Gastrocnemius medialis (tissue), 4 donors: ENCODE data around the gene ST6GALNAC3. TPM values are rescaled to one million over a fixed set of nuclear protein-coding genes. Genes with fewer than 3 reads are reported as not detected.

Experiments
- ATAC-seq, 2 donors: fragments of 150-250 bp; one replicate each; pipeline ENCODE4 v1.9.1; 2016
- DNase-seq, 2 donors: peaks; one replicate each; pipeline ENCODE4 v3.0.0-alpha.2; 2019
- H3K27ac ChIP-seq, 4 donors: fragments of 200-600 bp; sonication (generic); 1 replicate in 1 of 4; 2 replicates in 3 of 4; pipeline ENCODE4 v1.5.1; 2016 to 2018; ENCODE audit warnings: mild to moderate bottlenecking in 2 of 4, moderate library complexity in 1 of 4
- H3K27me3 ChIP-seq, 3 donors: fragments of 200-600 bp; sonication (generic) in 2 of 3; 1 replicate in 1 of 3; 2 replicates in 2 of 3; pipeline versions ENCODE4 v1.5.1 to v1.6.0; 2016 to 2019; ENCODE audit warnings: mild to moderate bottlenecking in 1 of 3, moderate library complexity in 1 of 3
- H3K36me3 ChIP-seq, 2 donors: fragments of 200-600 bp; sonication (generic) in 1 of 2; one replicate each; pipeline ENCODE4 v1.5.1; 2017 to 2018
- H3K4me1 ChIP-seq, 2 donors: fragments of 200-600 bp; sonication (generic) in 1 of 2; one replicate each; pipeline ENCODE4 v1.5.1; 2016 to 2017; ENCODE audit warnings: mild to moderate bottlenecking in 2 of 2
- H3K4me3 ChIP-seq, 4 donors: fragments of 200-600 bp; sonication (generic) in 3 of 4; 1 replicate in 1 of 4; 2 replicates in 3 of 4; pipeline ENCODE4 v1.5.1; 2016 to 2019; ENCODE audit warnings: mild to moderate bottlenecking in 2 of 4
- H3K9me3 ChIP-seq, 3 donors: fragments of 200-600 bp; sonication (generic) in 2 of 3; 1 replicate in 1 of 3; 2 replicates in 2 of 3; pipeline ENCODE4 v1.5.1; 2016 to 2019
- POLR2A ChIP-seq, 2 donors: fragments of 450-650 bp; IDR thresholded peaks; one replicate each; pipeline ENCODE4 v1.6.1; 2017; ENCODE audit warnings: antibody characterized with exemption in 2 of 2, mild to moderate bottlenecking in 2 of 2, moderate library complexity in 2 of 2
- in situ Hi-C, 4 donors: fragments of 200-750 bp; cut with MboI; loops; one replicate each; pipeline versions ENCODE4 v1.15.0 to v1.8.0; 2017; ENCODE audit warnings: low sequenced_read_pairs in 4 of 4
- intact Hi-C: fragments of 100-400 bp; cut with DNase I; formaldehyde crosslinking; loops from one replicate; pipeline ENCODE4 v1.15.1; 2023; ENCODE audit warnings: low total_unique reads
- total RNA-seq, 4 donors: library from RNA; depleted of rRNA; stranded (reverse); fragments of >200 nt; gene quantifications; one replicate each; pipeline versions ENCODE4 v1.1.0 to v1.2.3, GENCODE V29; 2016
- TF ChIP-seq, protein P1 (sequence below), 5 experiments: fragments of 450-650 bp in 3 of 5; fragments of 200-600 bp in 2 of 5; sonication (generic) in 2 of 5; IDR thresholded peaks in 4 of 5; conservative IDR thresholded peaks in 1 of 5; 1 replicate in 4 of 5; 2 replicates in 1 of 5; pipeline ENCODE4 v1.5.1; 2016 to 2019; ENCODE audit warnings: antibody characterized with exemption in 5 of 5, mild to moderate bottlenecking in 3 of 5, moderate library complexity in 3 of 5

The ST6GALNAC3 gene
- total RNA-seq, 4 donors from 2014 or later, result 1.7 to 3.9 (median 2.8) TPM

DNA sequence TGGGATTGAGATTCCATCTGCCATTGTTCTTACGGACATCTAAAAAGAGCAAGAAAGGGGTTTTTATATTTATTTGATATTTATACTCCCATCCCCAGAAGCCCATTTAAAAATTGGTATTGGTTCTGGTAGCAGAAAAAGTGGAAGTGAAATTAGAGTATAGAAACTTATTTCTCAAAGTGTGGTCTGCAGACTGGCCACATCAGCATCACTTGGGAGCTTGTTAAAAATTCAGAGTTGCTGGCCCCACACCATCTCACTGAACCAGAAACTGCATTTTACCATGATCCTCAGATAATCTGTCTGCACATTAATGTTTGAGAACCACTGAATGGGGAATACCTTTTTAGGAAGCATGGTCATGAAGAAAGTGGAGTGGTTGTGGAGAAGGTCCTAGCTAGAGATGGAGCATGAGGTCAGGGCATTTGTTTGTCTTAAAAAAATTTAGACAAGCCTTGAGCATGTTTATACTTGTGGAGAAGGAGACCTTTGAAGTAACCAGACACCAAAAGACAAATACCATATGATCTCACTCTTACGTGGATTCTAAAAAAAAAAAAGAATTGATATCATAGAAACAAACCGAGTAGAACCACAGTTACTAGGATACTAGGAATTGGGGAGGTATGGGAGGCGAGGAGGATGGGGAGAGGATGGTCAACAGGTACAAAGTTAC is 116.3 kb downstream of the ST6GALNAC3 start:
- intact Hi-C loops, result no loop called here
- Histone ChIP-seq H3K4me3 (no peak overlapping the region), H3K27me3 (no peaks in the 10 kb centered on the region), H3K4me1 (no peaks in the 10 kb centered on the region), H3K36me3 (no peaks in the 10 kb centered on the region), H3K27ac (no peak overlapping the region), H3K9me3 (no peaks in the 10 kb centered on the region)
- in situ Hi-C loops, result no loop called here
- ATAC-seq (no peak), DNase-seq (no peak)
- no peak for TF ChIP-seq POLR2A (IDR thresholded peaks at IDR 0.05)
- TF ChIP-seq, protein P1, sequence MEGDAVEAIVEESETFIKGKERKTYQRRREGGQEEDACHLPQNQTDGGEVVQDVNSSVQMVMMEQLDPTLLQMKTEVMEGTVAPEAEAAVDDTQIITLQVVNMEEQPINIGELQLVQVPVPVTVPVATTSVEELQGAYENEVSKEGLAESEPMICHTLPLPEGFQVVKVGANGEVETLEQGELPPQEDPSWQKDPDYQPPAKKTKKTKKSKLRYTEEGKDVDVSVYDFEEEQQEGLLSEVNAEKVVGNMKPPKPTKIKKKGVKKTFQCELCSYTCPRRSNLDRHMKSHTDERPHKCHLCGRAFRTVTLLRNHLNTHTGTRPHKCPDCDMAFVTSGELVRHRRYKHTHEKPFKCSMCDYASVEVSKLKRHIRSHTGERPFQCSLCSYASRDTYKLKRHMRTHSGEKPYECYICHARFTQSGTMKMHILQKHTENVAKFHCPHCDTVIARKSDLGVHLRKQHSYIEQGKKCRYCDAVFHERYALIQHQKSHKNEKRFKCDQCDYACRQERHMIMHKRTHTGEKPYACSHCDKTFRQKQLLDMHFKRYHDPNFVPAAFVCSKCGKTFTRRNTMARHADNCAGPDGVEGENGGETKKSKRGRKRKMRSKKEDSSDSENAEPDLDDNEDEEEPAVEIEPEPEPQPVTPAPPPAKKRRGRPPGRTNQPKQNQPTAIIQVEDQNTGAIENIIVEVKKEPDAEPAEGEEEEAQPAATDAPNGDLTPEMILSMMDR (IDR thresholded peaks at IDR 0.05 in 4 of 5, conservative IDR thresholded peaks at IDR 0.05 in 1 of 5), result no peak

GRCh38 chr1:76191561-76191960 is 117.0 kb downstream of the ST6GALNAC3 start:
- Histone ChIP-seq H3K4me3 (no peak overlapping the region), H3K27ac (no peak overlapping the region), H3K9me3 (no peaks in the 10 kb centered on the region), H3K36me3 (no peaks in the 10 kb centered on the region), H3K27me3 (no peaks in the 10 kb centered on the region), H3K4me1 (no peaks in the 10 kb centered on the region)
- TF ChIP-seq POLR2A (IDR thresholded peaks at IDR 0.05), result no peak
- TF ChIP-seq, protein P1 (IDR thresholded peaks at IDR 0.05 in 4 of 5, conservative IDR thresholded peaks at IDR 0.05 in 1 of 5), result no peak
- in situ Hi-C loops, result no loop called here
- DNase-seq, result no peak
- intact Hi-C loops, result no loop called here
- no peak for ATAC-seq

DNA sequence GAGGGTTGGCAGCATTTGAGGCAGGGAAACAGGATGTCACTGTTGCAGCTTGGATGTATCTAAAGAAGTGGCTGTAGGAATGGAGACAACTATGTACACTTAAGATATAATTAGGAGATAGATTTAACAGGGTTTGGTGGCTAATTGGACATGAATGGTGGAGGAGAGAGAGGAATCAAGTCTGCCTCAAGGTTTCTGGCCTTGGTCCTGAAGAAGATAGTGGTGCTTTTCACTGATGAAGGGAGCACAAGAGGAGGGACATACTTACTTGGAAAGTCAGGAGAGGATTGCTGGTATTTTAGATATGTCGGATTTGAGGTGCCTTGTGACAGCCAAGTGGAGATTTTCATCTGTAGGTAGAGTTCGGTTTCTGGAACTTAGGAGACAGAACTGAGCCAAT is 123.9 kb downstream of the ST6GALNAC3 start:
- no peak for DNase-seq
- ATAC-seq, result no peak

DNA sequence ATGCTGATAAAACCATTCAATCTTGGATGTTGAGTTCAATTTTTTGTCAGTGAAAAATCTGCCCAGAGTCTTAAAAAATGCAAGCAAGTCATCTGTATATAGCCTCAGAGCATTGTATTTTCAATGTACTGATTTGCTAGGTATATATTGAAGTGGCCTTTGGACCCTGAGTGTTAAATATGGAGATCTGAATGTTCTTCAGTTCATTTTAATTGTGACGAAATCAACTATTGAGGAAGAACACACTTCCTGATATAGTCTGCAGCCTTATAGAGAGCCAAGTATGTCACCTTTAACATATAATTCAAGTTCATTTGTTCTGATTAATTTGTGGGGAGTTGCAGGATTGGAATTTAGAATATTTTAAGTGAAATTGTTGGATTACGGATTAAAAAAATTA is 128.1 kb downstream of the ST6GALNAC3 start:
- no peak for TF ChIP-seq POLR2A (IDR thresholded peaks at IDR 0.05)
- TF ChIP-seq, protein P1 (IDR thresholded peaks at IDR 0.05 in 4 of 5, conservative IDR thresholded peaks at IDR 0.05 in 1 of 5), result no peak
- no peak for ATAC-seq
- in situ Hi-C loops (no loop called here), intact Hi-C loops (no loop called here)
- Histone ChIP-seq H3K27ac (no peak overlapping the region), H3K9me3 (no peaks in the 10 kb centered on the region), H3K4me3 (no peak overlapping the region), H3K4me1 (no peaks in the 10 kb centered on the region), H3K36me3 (no peaks in the 10 kb centered on the region), H3K27me3 (no peaks in the 10 kb centered on the region)
- no peak for DNase-seq

More for the DNA sequence above, 123.9 kb downstream of the ST6GALNAC3 start:
- Histone ChIP-seq H3K27ac (no peak overlapping the region), H3K27me3 (no peaks in the 10 kb centered on the region), H3K36me3 (no peaks in the 10 kb centered on the region), H3K9me3 (no peaks in the 10 kb centered on the region), H3K4me1 (no peaks in the 10 kb centered on the region), H3K4me3 (no peak overlapping the region)
- TF ChIP-seq POLR2A (IDR thresholded peaks at IDR 0.05), result no peak
- TF ChIP-seq, protein P1 (IDR thresholded peaks at IDR 0.05 in 4 of 5, conservative IDR thresholded peaks at IDR 0.05 in 1 of 5), result no peak
- intact Hi-C loops, result no loop called here
- in situ Hi-C loops, result no loop called here

DNA sequence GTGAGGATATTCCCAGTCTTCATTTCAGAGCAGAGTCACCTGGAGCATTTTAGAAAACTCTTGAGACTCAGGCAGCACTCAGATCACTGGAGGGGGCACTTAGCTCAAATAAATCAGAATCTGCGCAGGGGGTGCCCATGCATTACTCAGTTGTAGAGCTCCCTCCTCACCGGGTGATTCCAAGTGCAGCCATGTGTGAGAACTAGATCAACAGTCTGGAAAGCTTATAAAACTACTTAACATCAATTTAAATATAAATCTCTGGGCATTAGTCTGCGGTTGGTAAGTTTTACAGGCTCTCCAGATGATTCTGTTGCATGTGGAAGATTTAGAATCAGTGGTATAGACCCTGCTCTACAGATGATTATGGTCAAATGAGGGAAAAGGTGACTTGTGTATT is 128.6 kb downstream of the ST6GALNAC3 start:
- intact Hi-C loops, result no loop called here
- Histone ChIP-seq H3K27ac (no peak overlapping the region), H3K4me3 (no peak overlapping the region), H3K36me3 (no peaks in the 10 kb centered on the region), H3K9me3 (no peaks in the 10 kb centered on the region), H3K27me3 (no peaks in the 10 kb centered on the region), H3K4me1 (no peaks in the 10 kb centered on the region)
- ATAC-seq (no peak), DNase-seq (no peak)
- in situ Hi-C loops, result no loop called here
- TF ChIP-seq, protein P1 (IDR thresholded peaks at IDR 0.05 in 4 of 5, conservative IDR thresholded peaks at IDR 0.05 in 1 of 5), result no peak
- TF ChIP-seq POLR2A (IDR thresholded peaks at IDR 0.05), result no peak
